Right kidney (tissue), 1 donor: Measurements from ENCODE around the gene SIGLEC11.
"Not testable (repeated sequence)": the region's sequence is repeated elsewhere in the genome, so short reads cannot be mapped to it uniquely, and the experiment has no call there.

Experiments
- DNase-seq: peaks from one replicate; pipeline ENCODE4 v3.0.0-alpha.2; 2016

Gene SIGLEC11

GRCh38 chr19:49981603-49982593, 20.9 kb upstream of the SIGLEC11 start:
- DNase-seq: no peak

GRCh38 chr19:49978324-49978723, 17.4 kb upstream of the SIGLEC11 start:
- no peak for DNase-seq

DNA sequence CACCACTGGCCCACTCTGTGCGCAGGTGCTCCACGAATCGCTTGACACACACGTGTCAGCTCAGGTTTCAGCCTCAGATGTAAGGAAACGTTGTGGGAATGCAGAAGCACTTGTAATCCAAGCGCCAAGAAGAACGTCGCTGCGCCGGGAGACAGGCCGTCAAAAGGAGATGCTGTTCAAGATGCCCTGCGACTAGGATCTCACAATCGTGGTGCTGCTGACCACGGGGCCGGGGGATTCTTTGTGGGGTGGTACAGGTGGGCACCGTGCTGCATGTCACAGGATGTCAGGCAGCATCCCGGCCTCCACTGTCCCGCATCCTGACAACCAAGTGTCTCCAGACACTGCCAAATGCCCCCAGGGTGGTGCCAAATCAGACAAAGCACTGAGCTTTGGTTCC, 16.9 kb upstream of the SIGLEC11 start:
- DNase-seq: no peak

- no peak for DNase-seq
These were observed 16.1 kb upstream of the SIGLEC11 start for GRCh38 chr19:49977076-49977475.

GRCh38 chr19:49976496-49976895, 15.5 kb upstream of the SIGLEC11 start:
- no peak for DNase-seq

DNA sequence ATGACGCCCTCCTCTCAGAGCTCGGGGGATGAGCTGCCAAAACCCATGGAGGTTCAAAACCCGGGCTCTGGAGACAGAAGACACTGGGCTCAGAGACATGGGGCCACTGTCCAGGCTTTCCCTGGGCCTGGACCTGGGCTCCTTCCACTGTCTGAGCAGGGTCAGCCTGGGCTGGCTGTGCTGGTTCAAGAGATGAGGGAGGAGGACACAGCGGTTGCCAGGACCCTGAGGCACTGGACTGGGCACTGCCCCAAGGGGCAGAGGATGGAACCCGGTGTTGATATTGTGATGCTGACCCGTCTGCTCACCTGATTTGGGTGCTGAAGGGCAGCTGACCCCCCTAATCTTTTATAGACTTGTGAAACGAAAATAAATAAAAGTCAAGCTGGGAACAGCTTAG, 14.1 kb upstream of the SIGLEC11 start:
- no peak for DNase-seq

- no peak for DNase-seq
These were observed 13.0 kb upstream of the SIGLEC11 start for GRCh38 chr19:49973987-49974386.

DNA sequence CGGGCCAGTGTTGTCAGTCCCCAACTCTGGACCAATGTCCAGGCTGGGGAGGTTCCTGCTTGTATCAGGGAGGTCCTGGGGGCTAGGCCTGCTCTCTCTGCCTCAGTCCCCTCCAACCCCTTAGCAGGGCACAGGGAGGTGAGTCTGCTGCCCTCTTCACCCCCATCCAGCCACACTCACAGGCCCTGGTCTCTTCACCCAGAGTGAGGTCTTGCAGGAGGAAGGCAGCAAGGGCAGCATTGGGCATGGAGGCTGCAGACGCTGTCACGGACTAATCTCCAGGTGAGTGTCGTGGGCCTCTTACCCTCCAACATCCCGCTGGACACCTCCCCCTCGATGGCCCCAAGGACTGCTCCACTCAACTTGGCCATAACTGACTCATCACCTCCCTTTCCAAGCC, 11.9 kb upstream of the SIGLEC11 start:
- DNase-seq: no peak

- DNase-seq: no peak
These were observed 11.0 kb upstream of the SIGLEC11 start for GRCh38 chr19:49971991-49972411.

DNA sequence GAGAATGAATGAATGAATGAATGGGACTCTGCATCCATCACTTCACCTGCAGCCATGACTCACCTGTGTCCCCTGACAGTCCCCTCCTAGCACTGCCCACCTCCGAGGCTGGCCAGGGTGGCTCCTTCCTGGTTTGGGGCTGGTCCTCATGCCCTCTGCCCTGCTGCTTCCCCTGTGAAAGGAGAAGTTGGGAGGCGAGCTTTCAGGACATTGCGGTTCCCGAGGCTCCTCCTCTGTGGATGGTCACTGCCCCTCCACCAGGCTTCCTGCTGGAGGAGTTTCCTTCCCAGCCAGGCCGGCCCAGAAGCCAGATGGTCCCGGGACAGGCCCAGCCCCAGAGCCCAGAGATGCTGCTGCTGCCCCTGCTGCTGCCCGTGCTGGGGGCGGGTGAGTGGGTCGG, 8.4 kb upstream of the SIGLEC11 start:
- not testable (repeated sequence) for DNase-seq

- no peak for DNase-seq
These were observed 7.4 kb upstream of the SIGLEC11 start for GRCh38 chr19:49968279-49968922.

DNA sequence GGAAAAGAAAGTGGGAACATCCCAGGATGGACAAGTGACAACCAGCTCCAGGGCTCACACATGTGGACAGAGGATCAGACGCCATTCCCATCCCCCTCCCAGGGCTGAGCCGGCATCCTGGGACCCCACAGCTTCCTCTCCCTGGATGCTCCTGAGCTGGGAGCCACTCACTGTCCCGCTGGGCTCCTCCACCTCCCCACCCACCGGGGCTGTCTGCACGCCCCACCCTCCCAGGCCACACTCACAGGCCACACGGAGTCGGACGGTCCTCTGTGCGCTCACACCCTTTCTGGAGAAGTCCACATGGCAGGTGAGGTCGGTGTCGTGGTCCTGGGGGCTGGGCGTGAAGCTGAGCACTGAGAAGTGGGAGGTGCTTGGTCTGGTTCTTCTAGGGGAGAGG, 1.1 kb downstream of the SIGLEC11 start:
- DNase-seq: not testable (repeated sequence)

DNA sequence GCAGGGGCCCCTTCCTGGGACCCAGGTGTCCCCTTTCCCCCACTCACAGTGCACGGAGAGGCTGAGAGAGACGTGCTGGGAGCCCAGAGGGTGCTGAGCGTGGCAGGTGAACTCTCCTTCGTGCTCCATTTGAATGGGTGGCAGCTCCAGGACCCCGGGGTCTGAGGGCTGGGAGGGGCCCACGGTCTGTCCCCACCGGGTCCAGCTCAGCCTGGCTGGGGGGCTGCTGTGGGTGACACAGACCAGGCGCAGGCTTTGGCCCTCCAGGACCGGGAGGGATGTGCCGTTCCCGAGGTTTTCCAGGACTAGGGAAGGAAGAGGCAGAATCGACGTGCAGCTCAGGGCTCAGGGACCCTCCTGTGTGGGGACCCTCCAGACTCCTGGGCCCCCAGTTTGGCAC, 2.4 kb downstream of the SIGLEC11 start:
- not testable (repeated sequence) for DNase-seq

DNA sequence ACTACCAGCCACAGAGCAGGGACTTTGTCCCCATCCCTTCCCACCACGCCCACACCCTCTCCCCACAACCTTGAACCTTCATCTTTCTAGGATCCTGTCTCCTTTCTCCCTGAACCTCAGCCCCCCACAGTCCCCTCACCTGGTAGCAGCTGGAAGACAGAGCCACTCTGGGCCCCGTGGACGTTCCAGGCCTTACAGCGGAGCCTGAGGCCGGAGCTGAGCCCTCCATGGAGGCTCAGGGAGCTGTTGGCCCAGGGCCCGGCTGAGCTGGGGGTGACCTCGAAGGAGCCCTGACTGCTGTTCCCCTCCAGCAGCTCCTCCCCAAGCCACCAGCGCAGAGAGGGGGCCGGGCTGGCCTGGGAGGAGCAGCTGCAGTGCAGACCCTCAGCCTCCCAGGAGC, 2.8 kb downstream of the SIGLEC11 start:
- not testable (repeated sequence) for DNase-seq

DNA sequence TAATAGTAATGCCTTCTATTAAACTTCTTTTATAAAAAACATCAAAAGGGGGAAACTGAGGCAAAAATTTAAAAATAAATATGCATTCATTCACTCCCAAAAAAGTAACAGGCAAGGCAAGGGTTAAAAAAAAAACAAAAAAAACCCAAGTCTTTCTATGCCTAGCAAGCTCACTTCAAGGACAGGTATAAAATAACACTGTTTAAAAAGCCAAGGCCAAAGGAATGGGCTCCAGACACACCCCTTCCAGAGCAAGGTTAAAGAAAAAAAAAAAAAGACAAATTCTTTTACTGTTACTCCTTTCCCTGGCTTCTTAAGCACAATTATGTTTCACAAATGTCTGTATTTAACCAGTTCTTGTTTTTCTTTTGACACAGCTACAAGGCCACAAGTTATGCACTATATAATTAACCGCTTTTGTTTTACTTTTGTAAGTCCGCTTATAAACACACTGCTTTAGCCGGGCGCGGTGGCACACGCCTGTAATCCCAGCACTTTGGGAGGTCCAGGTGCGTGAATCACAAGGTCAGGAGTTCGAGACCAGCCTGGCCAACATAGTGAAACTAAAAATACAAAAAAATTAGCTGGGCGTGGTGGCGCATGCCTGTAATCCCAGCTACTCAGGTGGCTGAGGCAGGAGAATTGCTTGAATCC, 3.6 kb downstream of the SIGLEC11 start:
- no peak for DNase-seq

DNA sequence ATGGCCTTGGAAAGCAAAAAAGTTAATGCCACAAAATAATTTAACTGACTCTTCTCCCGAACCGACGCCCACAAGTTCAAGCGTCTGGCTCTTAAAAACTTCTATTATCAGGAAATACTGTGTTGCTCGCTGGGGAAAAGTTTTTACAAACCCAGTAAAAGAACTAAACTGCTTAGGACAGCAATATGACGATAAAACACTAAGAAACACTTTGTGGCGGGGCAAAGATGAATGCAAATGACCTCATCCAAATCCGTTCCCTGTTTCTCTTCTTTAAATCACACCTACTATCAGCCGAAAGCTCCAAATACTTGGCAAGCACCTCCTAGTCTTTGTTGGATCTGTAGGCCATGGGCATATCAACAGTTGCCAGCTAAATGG, 4.9 kb downstream of the SIGLEC11 start:
- no peak for DNase-seq

DNA sequence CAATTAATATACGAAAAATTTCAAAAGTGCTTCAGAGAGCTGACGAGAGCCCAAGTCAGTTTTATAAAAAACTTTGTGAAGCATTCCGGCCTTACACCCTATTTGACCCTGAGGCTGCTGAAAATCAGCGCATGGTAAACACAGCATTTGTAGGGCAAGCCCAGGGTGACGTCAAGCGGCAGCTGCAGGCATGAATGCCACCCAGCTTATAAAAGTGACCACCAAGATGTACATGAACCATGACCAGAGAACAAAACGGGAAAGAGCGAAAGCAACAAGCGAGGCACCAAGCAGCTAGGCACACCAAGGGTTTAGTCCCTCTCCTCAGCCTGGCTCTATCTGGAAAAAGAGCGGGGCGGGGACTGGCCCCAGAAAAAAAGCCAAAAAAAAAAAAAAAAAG, 6.0 kb downstream of the SIGLEC11 start:
- DNase-seq: peak; percentile 29

GRCh38 chr19:49954092-49954829, 6.7 kb downstream of the SIGLEC11 start:
- DNase-seq: peak; percentile 54

DNA sequence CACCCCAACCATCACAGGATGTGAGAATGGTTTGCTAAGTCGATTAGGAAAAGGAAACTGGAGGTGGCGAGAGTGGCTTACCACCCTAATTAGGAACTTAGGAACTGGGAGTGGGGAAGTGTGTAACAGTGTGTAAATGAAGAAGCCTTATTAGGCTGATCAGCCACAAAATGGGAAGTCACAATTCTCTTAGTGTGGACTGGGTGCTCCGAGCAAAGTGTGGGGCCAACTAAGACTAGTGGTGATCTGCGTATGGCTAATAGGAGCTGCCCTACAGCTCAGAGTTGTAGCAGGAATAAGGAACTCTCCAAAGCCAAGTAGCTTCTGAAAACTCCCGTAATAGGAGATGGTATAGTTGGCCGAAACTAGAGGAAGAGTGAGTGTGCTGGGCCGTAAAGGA, 7.6 kb downstream of the SIGLEC11 start:
- no peak for DNase-seq

DNA sequence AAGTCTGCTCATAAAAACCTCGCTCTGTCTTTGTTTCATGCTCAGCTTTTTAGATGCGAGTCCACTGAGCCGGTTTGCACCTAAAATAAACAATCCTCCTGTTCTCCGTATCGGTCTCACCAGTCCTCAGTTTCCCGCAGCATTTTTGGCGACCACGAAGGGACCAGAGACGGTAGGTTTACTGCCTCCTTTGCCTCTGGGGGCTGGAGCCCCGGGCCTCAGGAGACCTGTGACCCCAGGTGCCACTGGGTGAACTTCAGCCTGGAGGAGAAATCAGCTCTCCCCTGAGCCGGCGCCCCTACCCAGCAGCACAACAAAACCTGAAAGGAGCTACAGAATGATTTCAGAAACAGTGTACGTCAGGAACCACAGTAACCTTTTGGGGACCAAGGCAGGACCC, 8.1 kb downstream of the SIGLEC11 start:
- DNase-seq: no peak

- DNase-seq: no peak
These were observed 8.5 kb downstream of the SIGLEC11 start for GRCh38 chr19:49952479-49952836.

- DNase-seq: no peak
These were observed 9.0 kb downstream of the SIGLEC11 start for GRCh38 chr19:49951806-49952478.
